Measurements from ENCODE around the gene SNX12. TPM values are rescaled to one million over a fixed set of nuclear protein-coding genes. Genes with fewer than 3 reads are reported as not detected.

Gene SNX12
- total RNA-seq, 1 experiment from 2014 or later: 48.4 TPM

- intact Hi-C loops (cut with micrococcal nuclease): no loop called here
These were observed 32.7 kb upstream of the SNX12 start for GRCh38 chrX:71100581-71101505.

GRCh38 chrX:71099736-71100135 is 31.6 kb upstream of the SNX12 start:
- Histone ChIP-seq H3K79me2 (ENCODE audit: low read length) (no peaks in the 10 kb centered on the region), H3K27me3 (ENCODE audit: low read length) (no peaks in the 10 kb centered on the region), H3F3A (ENCODE audit: low read length, unreplicated experiment) (no peaks in the 10 kb centered on the region), H3K36me3 (ENCODE audit: low read depth, low read length) (no peaks in the 10 kb centered on the region), H3K9me2 (replicated peaks; ENCODE audit: low read length) (no peaks in the 10 kb centered on the region), H3K4me3 (ENCODE audit: low read length) (no peak overlapping the region), H3K9ac (ENCODE audit: low read length) (no peak overlapping the region), H4K20me1 (ENCODE audit: low read length) (no peaks in the 10 kb centered on the region), H3K4me1 (ENCODE audit: insufficient read depth, low read length) (peaks cover 5% of the 10 kb centered on the region), H3K9me3 (ENCODE audit: low read length) (no peaks in the 10 kb centered on the region), H3K27ac (ENCODE audit: low read length) (no peak overlapping the region), H2AFZ (ENCODE audit: low read length) (no peak overlapping the region), H3K4me2 (ENCODE audit: low read length) (no peak overlapping the region)
- CTCF ChIA-PET: no interaction called here
- POLR2A ChIA-PET (ENCODE audit: unreplicated experiment): no interaction called here
- TF ChIP-seq CTCF (conservative IDR thresholded peaks at IDR 0.05; ENCODE audit: low read depth, low read length): no peak
- TF ChIP-seq EZH2phosphoT487 (IDR thresholded peaks at IDR 0.05; ENCODE audit: borderline replicate concordance, low read length): no peak
- TF ChIP-seq EZH2 (IDR thresholded peaks at IDR 0.05; ENCODE audit: low read length, unreplicated experiment): no peak
- intact Hi-C loops (cut with micrococcal nuclease): no loop called here
- no TSS peak for BruUV-seq (replicated peaks)
- no peak for DNase-seq
- ATAC-seq: no peak

More at GRCh38 chrX:71100581-71101505, 32.7 kb upstream of the SNX12 start:
- TF ChIP-seq CTCF (conservative IDR thresholded peaks at IDR 0.05; ENCODE audit: low read depth, low read length) (no peak), EZH2 (IDR thresholded peaks at IDR 0.05; ENCODE audit: low read length, unreplicated experiment) (no peak), EZH2phosphoT487 (IDR thresholded peaks at IDR 0.05; ENCODE audit: borderline replicate concordance, low read length) (no peak)
- Histone ChIP-seq H3K79me2 (ENCODE audit: low read length) (no peaks in the 10 kb centered on the region), H3K27me3 (ENCODE audit: low read length) (no peaks in the 10 kb centered on the region), H3K9me3 (ENCODE audit: low read length) (no peaks in the 10 kb centered on the region), H3K4me1 (ENCODE audit: insufficient read depth, low read length) (no peaks in the 10 kb centered on the region; the same call in 1 of the 2 replicates), H4K20me1 (ENCODE audit: low read length) (no peaks in the 10 kb centered on the region), H3F3A (ENCODE audit: low read length, unreplicated experiment) (no peaks in the 10 kb centered on the region), H3K9ac (ENCODE audit: low read length) (no peak overlapping the region), H3K27ac (ENCODE audit: low read length) (no peak overlapping the region), H3K4me2 (ENCODE audit: low read length) (no peak overlapping the region), H2AFZ (ENCODE audit: low read length) (no peak overlapping the region), H3K9me2 (replicated peaks; ENCODE audit: low read length) (no peaks in the 10 kb centered on the region), H3K4me3 (ENCODE audit: low read length) (no peak overlapping the region), H3K36me3 (ENCODE audit: low read depth, low read length) (no peaks in the 10 kb centered on the region)
- POLR2A ChIA-PET (ENCODE audit: unreplicated experiment): no interaction called here
- CTCF ChIA-PET: no interaction called here
- DNase-seq (no peak), ATAC-seq (no peak)
- BruUV-seq (replicated peaks): no TSS peak

GRCh38 chrX:71098951-71099506 is 30.9 kb upstream of the SNX12 start:
- no peaks in the 10 kb centered on the region for H4K20me1 ChIP-seq (ENCODE audit: low read length)
- no peaks in the 10 kb centered on the region for H3K79me2 ChIP-seq (ENCODE audit: low read length)
- H3K9me2 ChIP-seq (replicated peaks; ENCODE audit: low read length): no peaks in the 10 kb centered on the region
- no peak overlapping the region for H3K4me3 ChIP-seq (ENCODE audit: low read length)
- no peak for DNase-seq
- ChIA-PET CTCF (no interaction called here), POLR2A (ENCODE audit: unreplicated experiment) (no interaction called here)
- TF ChIP-seq CTCF (conservative IDR thresholded peaks at IDR 0.05; ENCODE audit: low read depth, low read length): no peak
- TF ChIP-seq EZH2phosphoT487 (IDR thresholded peaks at IDR 0.05; ENCODE audit: borderline replicate concordance, low read length): no peak
- TF ChIP-seq EZH2 (IDR thresholded peaks at IDR 0.05; ENCODE audit: low read length, unreplicated experiment): no peak
- no peak overlapping the region for H3K9ac ChIP-seq (ENCODE audit: low read length)
- no peaks in the 10 kb centered on the region for H3K9me3 ChIP-seq (ENCODE audit: low read length)
- peaks cover 5% of the 10 kb centered on the region for H3K4me1 ChIP-seq (ENCODE audit: insufficient read depth, low read length)
- intact Hi-C loops (cut with micrococcal nuclease): loop anchor here (1.0 kb wide), 1 partner anchor 80 kb away; no protein-coding TSS in a partner anchor
- no peaks in the 10 kb centered on the region for H3F3A ChIP-seq (ENCODE audit: low read length, unreplicated experiment)
- no peaks in the 10 kb centered on the region for H3K36me3 ChIP-seq (ENCODE audit: low read depth, low read length)
- H3K27ac ChIP-seq (ENCODE audit: low read length): no peak overlapping the region
- no peak overlapping the region for H3K4me2 ChIP-seq (ENCODE audit: low read length)
- no peaks in the 10 kb centered on the region for H3K27me3 ChIP-seq (ENCODE audit: low read length)
- no peak overlapping the region for H2AFZ ChIP-seq (ENCODE audit: low read length)
- ATAC-seq: no peak
- no TSS peak for BruUV-seq (replicated peaks)

All from PC-3 (cell line).